ENCODE data around the gene APBA2.
"Not testable (repeated sequence)": the region's sequence is repeated elsewhere in the genome, so short reads cannot be mapped to it uniquely, and the experiment has no call there.

APBA2 gene

GRCh38 chr15:28848521-28848920 lies 37.3 kb upstream of the APBA2 start, which contains the start of gene GOLGA6L7:
Gene GOLGA6L7 (minus strand): TSS chr15:28848644. CDS start chr15:28848549, 95 bp downstream.
- not testable (repeated sequence) for H3K9ac ChIP-seq (ENCODE audit: low read depth, low read length); H3K79me2 ChIP-seq (ENCODE audit: insufficient read depth, low read length); H3K27me3 ChIP-seq (ENCODE audit: insufficient read depth, low read length, poor library complexity); H3K27ac ChIP-seq (ENCODE audit: low read length); H2AFZ ChIP-seq (ENCODE audit: low read depth, low read length); ATAC-seq (ENCODE audit: insufficient read depth, low read depth); H3K4me3 ChIP-seq (ENCODE audit: low read depth in 1 of 2, low read length in 2 of 2); H4K20me1 ChIP-seq (ENCODE audit: insufficient read depth, low read length); H3K4me1 ChIP-seq (ENCODE audit: insufficient read depth, low read length); H3K9me3 ChIP-seq (ENCODE audit: insufficient read depth, low read length, severe bottlenecking); H3K4me2 ChIP-seq (ENCODE audit: insufficient read depth, low read length); H3K36me3 ChIP-seq (ENCODE audit: insufficient read depth, low read length)
- peak; percentile 11 for DNase-seq

- H3K4me1 ChIP-seq (ENCODE audit: insufficient read depth, low read length); H3K9me3 ChIP-seq (ENCODE audit: insufficient read depth, low read length, severe bottlenecking); H3K4me3 ChIP-seq (ENCODE audit: low read depth in 1 of 2, low read length in 2 of 2); H3K27me3 ChIP-seq (ENCODE audit: insufficient read depth, low read length, poor library complexity); H4K20me1 ChIP-seq (ENCODE audit: insufficient read depth, low read length); H3K27ac ChIP-seq (ENCODE audit: low read length); H3K79me2 ChIP-seq (ENCODE audit: insufficient read depth, low read length); H3K36me3 ChIP-seq (ENCODE audit: insufficient read depth, low read length); ATAC-seq (ENCODE audit: insufficient read depth, low read depth); H3K9ac ChIP-seq (ENCODE audit: low read depth, low read length); H3K4me2 ChIP-seq (ENCODE audit: insufficient read depth, low read length); H2AFZ ChIP-seq (ENCODE audit: low read depth, low read length); DNase-seq: not testable (repeated sequence)
Measured at GRCh38 chr15:28849271-28849670, 36.5 kb upstream of the APBA2 start.

GRCh38 chr15:28849766-28850165 lies 36.0 kb upstream of the APBA2 start:
- H3K4me2 ChIP-seq (ENCODE audit: insufficient read depth, low read length); H3K9ac ChIP-seq (ENCODE audit: low read depth, low read length); H4K20me1 ChIP-seq (ENCODE audit: insufficient read depth, low read length); H3K4me1 ChIP-seq (ENCODE audit: insufficient read depth, low read length); H3K36me3 ChIP-seq (ENCODE audit: insufficient read depth, low read length); H3K27me3 ChIP-seq (ENCODE audit: insufficient read depth, low read length, poor library complexity); H2AFZ ChIP-seq (ENCODE audit: low read depth, low read length); DNase-seq; H3K27ac ChIP-seq (ENCODE audit: low read length); ATAC-seq (ENCODE audit: insufficient read depth, low read depth); H3K79me2 ChIP-seq (ENCODE audit: insufficient read depth, low read length); H3K4me3 ChIP-seq (ENCODE audit: low read depth in 1 of 2, low read length in 2 of 2); H3K9me3 ChIP-seq (ENCODE audit: insufficient read depth, low read length, severe bottlenecking): not testable (repeated sequence)

- DNase-seq; H3K9me3 ChIP-seq (ENCODE audit: insufficient read depth, low read length, severe bottlenecking); ATAC-seq (ENCODE audit: insufficient read depth, low read depth); H3K4me1 ChIP-seq (ENCODE audit: insufficient read depth, low read length); H3K27ac ChIP-seq (ENCODE audit: low read length); H2AFZ ChIP-seq (ENCODE audit: low read depth, low read length); H3K27me3 ChIP-seq (ENCODE audit: insufficient read depth, low read length, poor library complexity); H3K4me2 ChIP-seq (ENCODE audit: insufficient read depth, low read length); H4K20me1 ChIP-seq (ENCODE audit: insufficient read depth, low read length); H3K79me2 ChIP-seq (ENCODE audit: insufficient read depth, low read length); H3K9ac ChIP-seq (ENCODE audit: low read depth, low read length); H3K4me3 ChIP-seq (ENCODE audit: low read depth in 1 of 2, low read length in 2 of 2); H3K36me3 ChIP-seq (ENCODE audit: insufficient read depth, low read length): not testable (repeated sequence)
Measured at GRCh38 chr15:28853654-28854053, 32.1 kb upstream of the APBA2 start.

- not testable (repeated sequence) for H3K4me1 ChIP-seq (ENCODE audit: insufficient read depth, low read length); H3K27ac ChIP-seq (ENCODE audit: low read length); H3K4me3 ChIP-seq (ENCODE audit: low read depth in 1 of 2, low read length in 2 of 2); H2AFZ ChIP-seq (ENCODE audit: low read depth, low read length); H3K27me3 ChIP-seq (ENCODE audit: insufficient read depth, low read length, poor library complexity); H3K4me2 ChIP-seq (ENCODE audit: insufficient read depth, low read length); H3K9ac ChIP-seq (ENCODE audit: low read depth, low read length); H3K36me3 ChIP-seq (ENCODE audit: insufficient read depth, low read length); H3K9me3 ChIP-seq (ENCODE audit: insufficient read depth, low read length, severe bottlenecking); H4K20me1 ChIP-seq (ENCODE audit: insufficient read depth, low read length); H3K79me2 ChIP-seq (ENCODE audit: insufficient read depth, low read length); DNase-seq; ATAC-seq (ENCODE audit: insufficient read depth, low read depth)
Measured at GRCh38 chr15:28854578-28854977, 31.2 kb upstream of the APBA2 start.

- H3K79me2 ChIP-seq (ENCODE audit: insufficient read depth, low read length) = no peaks in the 10 kb centered on the region
- no peak for DNase-seq
Measured at GRCh38 chr15:28861031-28861534, 24.7 kb upstream of the APBA2 start.

GRCh38 chr15:28861589-28862293 lies 24.0 kb upstream of the APBA2 start:
- H3K4me3 ChIP-seq (ENCODE audit: low read depth in 1 of 2, low read length in 2 of 2); H3K4me1 ChIP-seq (ENCODE audit: insufficient read depth, low read length); H3K79me2 ChIP-seq (ENCODE audit: insufficient read depth, low read length); H3K4me2 ChIP-seq (ENCODE audit: insufficient read depth, low read length); H3K9me3 ChIP-seq (ENCODE audit: insufficient read depth, low read length, severe bottlenecking); H3K9ac ChIP-seq (ENCODE audit: low read depth, low read length); H4K20me1 ChIP-seq (ENCODE audit: insufficient read depth, low read length); H3K27me3 ChIP-seq (ENCODE audit: insufficient read depth, low read length, poor library complexity); H3K27ac ChIP-seq (ENCODE audit: low read length); DNase-seq; H3K36me3 ChIP-seq (ENCODE audit: insufficient read depth, low read length); ATAC-seq (ENCODE audit: insufficient read depth, low read depth); H2AFZ ChIP-seq (ENCODE audit: low read depth, low read length): not testable (repeated sequence)

More at GRCh38 chr15:28861031-28861534, 24.7 kb upstream of the APBA2 start:
- Histone ChIP-seq H4K20me1 (ENCODE audit: insufficient read depth, low read length) (no peaks in the 10 kb centered on the region), H3K4me3 (ENCODE audit: low read depth in 1 of 2, low read length in 2 of 2) (no peak overlapping the region), H3K27me3 (ENCODE audit: insufficient read depth, low read length, poor library complexity) (no peaks in the 10 kb centered on the region), H3K4me1 (ENCODE audit: insufficient read depth, low read length) (no peaks in the 10 kb centered on the region), H3K9ac (ENCODE audit: low read depth, low read length) (no peak overlapping the region), H3K4me2 (ENCODE audit: insufficient read depth, low read length) (no peak overlapping the region), H3K9me3 (ENCODE audit: insufficient read depth, low read length, severe bottlenecking) (no peaks in the 10 kb centered on the region), H3K27ac (ENCODE audit: low read length) (no peak overlapping the region), H3K36me3 (ENCODE audit: insufficient read depth, low read length) (no peaks in the 10 kb centered on the region), H2AFZ (ENCODE audit: low read depth, low read length) (no peak overlapping the region)
- TF ChIP-seq EZH2 (IDR thresholded peaks at IDR 0.05; ENCODE audit: borderline replicate concordance, low read depth, low read length, severe bottlenecking) = no peak
- no peak for TF ChIP-seq CTCF (IDR thresholded peaks at IDR 0.05; ENCODE audit: borderline replicate concordance, extremely low read depth, low read length, poor library complexity, severe bottlenecking)
- no peak for ATAC-seq (ENCODE audit: insufficient read depth, low read depth)

All from DND-41 (cell line).